Activated T-helper 17 cell treated with anti-CD3 and anti-CD28 coated beads, Interleukin-2, amount 50 U/mL, for 72 hours (primary cell): ENCODE data around the gene POC1A. TPM values are rescaled to one million over a fixed set of nuclear protein-coding genes. Genes with fewer than 3 reads are reported as not detected.

Source experiments
- ATAC-seq: fragments of 150-1000 bp; cut with Tn5 transposase; replicated peaks from 2 replicates; pipeline ENCODE4 v1.10.0; 2021; ENCODE audit warnings: mild to moderate bottlenecking, moderate library complexity
- H3K27ac Mint-ChIP-seq: one replicate; pipeline ENCODE4 v1.8.0; 2022; ENCODE audit warnings: mixed read lengths
- H3K27me3 Mint-ChIP-seq: one replicate; pipeline ENCODE4 v1.8.0; 2022; ENCODE audit warnings: mixed read lengths
- H3K36me3 Mint-ChIP-seq: one replicate; pipeline ENCODE4 v1.8.0; 2022; ENCODE audit warnings: low read depth, mild to moderate bottlenecking, mixed read lengths
- H3K4me1 Mint-ChIP-seq: one replicate; pipeline ENCODE4 v1.8.0; 2022; ENCODE audit warnings: mixed read lengths
- H3K4me3 Mint-ChIP-seq: one replicate; pipeline ENCODE4 v1.8.0; 2022; ENCODE audit warnings: mild to moderate bottlenecking, mixed read lengths
- H3K9me3 Mint-ChIP-seq: one replicate; pipeline ENCODE4 v1.8.0; 2022; ENCODE audit warnings: mixed read lengths
- total RNA-seq, 2 donors: library from RNA; stranded (reverse); gene quantifications; one replicate each; pipeline ENCODE4 v1.2.3, GENCODE V29; 2022

Gene POC1A
- total RNA-seq, 2 donors from 2014 or later, result 19.5 to 28.1 TPM

DNA sequence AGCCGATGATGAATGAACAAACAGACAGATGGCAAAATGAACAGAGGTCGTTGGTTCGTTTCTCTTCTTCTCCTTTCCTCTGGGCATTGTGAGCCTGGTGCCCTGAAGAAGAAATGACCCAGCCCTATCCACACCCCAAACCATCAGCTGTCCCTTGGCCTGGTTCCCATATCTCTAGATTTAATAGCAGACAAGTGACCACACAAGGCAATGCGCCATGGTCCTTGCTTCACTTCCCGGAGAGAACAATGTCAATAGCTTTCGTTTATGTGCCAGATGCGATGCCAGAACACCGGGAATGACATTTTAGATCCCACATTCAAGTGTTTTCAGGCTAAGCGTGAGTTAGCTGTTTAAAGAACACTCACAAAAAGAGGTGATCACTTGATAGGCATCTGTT is 17.7 kb downstream of the POC1A start:
- no peak for ATAC-seq
- H3K27ac Mint-ChIP-seq, result no peak overlapping the region
- no peaks in the 10 kb centered on the region for H3K36me3 Mint-ChIP-seq
- H3K4me3 Mint-ChIP-seq, result no peak overlapping the region
- no peaks in the 10 kb centered on the region for H3K4me1 Mint-ChIP-seq
- H3K27me3 Mint-ChIP-seq, result no peaks in the 10 kb centered on the region
- no peaks in the 10 kb centered on the region for H3K9me3 Mint-ChIP-seq

DNA sequence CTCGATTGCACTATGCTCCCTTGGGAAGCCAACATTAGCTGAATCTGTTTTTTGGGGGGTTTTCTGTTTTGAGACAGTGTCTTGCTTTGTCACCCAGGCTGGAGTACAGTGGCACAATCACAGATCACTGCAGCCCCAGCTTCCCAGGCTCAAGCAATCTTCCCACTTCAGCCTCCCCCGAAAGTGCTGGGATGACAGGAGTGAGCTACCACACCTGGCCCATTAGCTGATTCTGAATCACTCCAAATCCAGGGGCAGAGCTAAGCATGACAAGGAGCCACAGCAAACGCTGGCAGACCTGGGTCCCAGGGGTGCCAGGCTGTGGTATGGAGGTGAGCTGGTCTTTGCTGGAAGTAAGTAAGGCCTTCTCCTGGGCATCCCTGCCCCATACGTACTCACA is 18.9 kb downstream of the POC1A start:
- Mint-ChIP-seq H3K4me3 (no peak overlapping the region), H3K27me3 (no peaks in the 10 kb centered on the region), H3K9me3 (no peaks in the 10 kb centered on the region), H3K36me3 (no peaks in the 10 kb centered on the region), H3K27ac (no peak overlapping the region), H3K4me1 (no peaks in the 10 kb centered on the region)
- no peak for ATAC-seq

DNA sequence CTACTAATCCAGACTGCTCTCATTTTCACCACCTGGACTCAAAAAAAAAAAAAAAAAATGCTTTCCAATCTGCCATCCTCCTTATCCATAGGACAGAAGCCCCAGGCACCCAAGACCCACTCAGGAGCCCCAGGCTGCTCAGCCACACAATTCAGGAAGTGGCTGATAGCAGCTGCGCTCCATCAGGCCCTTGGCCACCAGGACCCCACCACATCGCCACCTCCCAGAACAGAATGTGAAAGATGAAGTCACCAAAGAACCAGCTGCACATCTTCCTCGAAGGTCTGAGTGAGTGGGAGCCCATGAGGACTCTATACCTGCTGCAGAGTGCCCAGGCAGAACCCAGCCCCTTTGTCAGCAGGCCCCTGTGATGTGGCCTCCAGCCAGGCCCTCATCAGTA is 19.5 kb downstream of the POC1A start:
- Mint-ChIP-seq H3K4me1 (no peaks in the 10 kb centered on the region), H3K9me3 (no peaks in the 10 kb centered on the region), H3K27ac (no peak overlapping the region), H3K27me3 (no peaks in the 10 kb centered on the region), H3K4me3 (no peak overlapping the region), H3K36me3 (no peaks in the 10 kb centered on the region)
- ATAC-seq, result no peak

DNA sequence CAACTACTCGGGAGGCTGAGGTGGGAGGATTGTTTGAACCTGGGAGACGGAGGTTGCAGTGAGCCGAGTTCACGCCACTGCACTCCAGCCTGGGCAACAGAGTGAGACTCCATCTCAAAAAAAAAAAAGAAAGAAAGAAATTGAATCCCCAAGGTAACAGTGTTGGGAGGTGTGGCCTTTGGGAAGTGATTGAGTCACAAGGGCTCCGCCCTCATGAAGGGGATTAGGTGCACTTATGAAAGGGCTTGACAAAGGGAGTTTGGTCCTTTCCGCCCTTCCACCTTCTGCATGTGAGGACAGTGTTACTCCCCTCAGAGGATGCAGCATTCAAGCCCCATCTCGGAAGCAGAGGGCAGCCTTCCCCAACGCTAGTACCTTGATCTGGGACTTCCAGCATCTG is 21.3 kb downstream of the POC1A start:
- Mint-ChIP-seq H3K9me3 (no peaks in the 10 kb centered on the region), H3K36me3 (no peaks in the 10 kb centered on the region), H3K27ac (no peak overlapping the region), H3K4me3 (no peak overlapping the region), H3K4me1 (peaks cover 2% of the 10 kb centered on the region), H3K27me3 (no peaks in the 10 kb centered on the region)
- no peak for ATAC-seq

DNA sequence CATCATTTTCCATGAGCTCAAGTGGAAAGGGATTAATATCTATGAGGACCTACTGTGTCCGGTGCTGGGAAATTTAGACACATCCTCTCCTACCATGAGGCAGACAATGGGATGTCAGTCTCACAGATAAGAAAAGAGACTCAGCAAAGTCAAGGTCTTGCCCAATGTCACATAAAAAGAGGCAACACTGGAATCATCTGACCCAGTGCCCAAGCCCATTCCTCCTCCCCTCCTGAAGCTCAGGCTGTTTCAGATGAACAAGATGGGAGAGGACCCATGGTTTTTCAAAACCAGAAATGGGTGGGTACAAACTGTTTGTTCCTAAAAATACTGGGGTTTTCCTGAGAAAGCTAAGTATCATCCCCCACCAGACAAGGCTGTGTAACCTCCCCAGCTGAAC is 22.2 kb downstream of the POC1A start:
- Mint-ChIP-seq H3K9me3 (no peaks in the 10 kb centered on the region), H3K4me1 (peaks cover 5% of the 10 kb centered on the region), H3K4me3 (no peak overlapping the region), H3K36me3 (no peaks in the 10 kb centered on the region), H3K27ac (no peak overlapping the region), H3K27me3 (no peaks in the 10 kb centered on the region)
- ATAC-seq, result no peak

DNA sequence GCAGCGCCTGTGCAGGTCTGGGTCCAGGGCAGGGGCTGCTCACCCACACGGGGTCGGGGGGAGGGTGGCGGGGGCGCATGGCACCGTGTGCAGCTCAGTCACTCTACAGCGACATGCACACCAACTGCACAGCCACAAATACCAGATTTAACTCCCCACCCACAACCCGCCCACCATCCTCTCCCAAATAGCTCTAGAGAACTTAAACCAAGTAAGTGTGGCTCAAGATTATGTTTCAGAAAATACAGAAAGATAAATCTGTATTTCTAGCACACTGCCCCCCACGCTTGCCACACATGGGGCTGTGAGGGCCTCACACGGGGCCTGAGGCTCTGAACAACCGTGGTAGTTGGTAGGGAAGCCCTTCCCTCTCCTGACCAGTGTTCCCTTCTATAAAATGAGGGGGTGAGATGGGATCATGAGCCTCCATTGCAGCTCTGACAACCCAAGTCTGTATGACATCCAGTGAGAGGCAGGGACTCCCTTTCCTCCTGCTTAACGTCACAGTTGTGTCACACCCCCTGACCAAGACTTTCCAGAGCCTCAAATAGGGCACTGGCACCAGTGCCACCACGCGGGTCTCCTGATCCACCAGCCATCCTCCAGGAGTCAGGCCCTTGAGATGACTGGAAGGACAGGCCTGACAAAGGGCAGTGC is 23.1 kb downstream of the POC1A start:
- Mint-ChIP-seq H3K27me3 (no peaks in the 10 kb centered on the region), H3K27ac (no peak overlapping the region), H3K9me3 (no peaks in the 10 kb centered on the region), H3K36me3 (no peaks in the 10 kb centered on the region), H3K4me3 (no peak overlapping the region), H3K4me1 (peaks cover 5% of the 10 kb centered on the region)
- ATAC-seq, result no peak

DNA sequence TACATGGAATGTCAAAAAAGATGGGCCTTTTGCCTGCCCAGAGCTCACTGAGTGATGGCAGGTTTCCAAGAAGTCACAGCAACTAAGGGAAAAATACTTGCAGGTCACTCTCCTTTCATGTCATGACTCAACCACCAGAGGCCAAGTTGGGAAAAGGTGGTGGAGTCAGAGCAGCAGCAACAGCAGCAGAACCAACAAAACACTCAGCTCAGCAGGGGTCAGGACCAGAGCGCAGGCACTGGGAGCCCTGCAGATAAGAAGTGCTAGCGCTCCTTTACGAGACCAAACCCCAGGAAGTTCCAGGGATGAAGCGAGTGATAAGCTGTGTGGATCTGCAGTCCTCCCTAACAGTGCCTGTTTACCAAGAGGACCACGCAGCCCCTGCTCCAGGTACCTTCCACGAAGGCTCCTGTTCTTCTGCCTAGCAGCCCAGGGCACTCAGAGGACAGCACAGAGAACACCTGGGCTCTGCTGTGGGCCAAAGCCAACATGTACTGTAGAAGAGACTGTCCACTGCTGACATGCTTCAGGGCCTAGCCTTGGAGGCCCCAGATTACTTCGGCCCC is 26.0 kb downstream of the POC1A start:
- Mint-ChIP-seq H3K27ac (no peak overlapping the region), H3K4me3 (no peak overlapping the region), H3K9me3 (no peaks in the 10 kb centered on the region), H3K4me1 (peaks cover 5% of the 10 kb centered on the region), H3K27me3 (no peaks in the 10 kb centered on the region), H3K36me3 (no peaks in the 10 kb centered on the region)
- no peak for ATAC-seq

DNA sequence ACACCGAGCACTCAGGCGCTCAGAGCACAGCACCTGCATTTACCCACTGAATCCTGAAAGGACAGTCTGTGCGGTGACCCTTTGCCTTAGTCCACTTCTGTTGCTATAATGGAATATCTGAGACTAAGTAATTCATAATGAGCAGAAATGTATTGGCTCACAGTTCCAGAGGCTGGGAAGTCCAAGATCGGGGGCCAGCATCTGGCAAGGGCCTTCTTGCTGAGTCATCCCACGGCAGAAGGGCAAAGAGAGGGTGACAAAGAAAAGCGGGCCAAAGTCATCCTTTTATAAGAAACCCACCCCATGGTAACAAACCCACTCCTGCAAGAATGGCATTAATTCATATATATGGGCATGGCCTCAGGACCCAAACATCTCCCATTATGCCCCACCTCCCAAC is 27.7 kb downstream of the POC1A start:
- H3K27me3 Mint-ChIP-seq, result no peaks in the 10 kb centered on the region
- no peaks in the 10 kb centered on the region for H3K36me3 Mint-ChIP-seq

DNA sequence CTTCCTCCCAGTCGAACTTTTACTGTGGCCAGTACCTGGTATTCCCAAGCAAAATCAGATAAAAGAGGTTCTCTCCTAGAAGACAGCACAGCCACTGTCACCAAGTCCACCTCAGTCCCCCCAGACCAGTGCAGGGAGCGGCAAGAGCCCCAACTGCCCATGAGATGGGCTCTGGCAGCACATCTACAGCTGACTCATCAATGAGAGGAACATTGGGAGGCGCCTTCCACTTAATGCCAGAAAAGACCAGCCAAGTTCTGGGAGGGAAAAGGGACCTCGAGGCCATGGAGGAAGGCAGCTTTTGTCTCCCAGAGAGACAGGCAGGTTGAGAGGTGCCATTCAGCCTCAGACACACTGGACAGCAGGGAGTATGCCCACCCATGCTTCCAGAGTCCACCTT is 28.2 kb downstream of the POC1A start:
- Mint-ChIP-seq H3K36me3 (no peaks in the 10 kb centered on the region), H3K4me3 (no peak overlapping the region), H3K4me1 (peaks cover 5% of the 10 kb centered on the region), H3K27ac (no peak overlapping the region), H3K9me3 (no peaks in the 10 kb centered on the region), H3K27me3 (no peaks in the 10 kb centered on the region)
- ATAC-seq, result no peak

More for the DNA sequence above, 27.7 kb downstream of the POC1A start:
- Mint-ChIP-seq H3K9me3 (no peaks in the 10 kb centered on the region), H3K27ac (no peak overlapping the region), H3K4me3 (no peak overlapping the region), H3K4me1 (peaks cover 5% of the 10 kb centered on the region)
- ATAC-seq, result no peak

DNA sequence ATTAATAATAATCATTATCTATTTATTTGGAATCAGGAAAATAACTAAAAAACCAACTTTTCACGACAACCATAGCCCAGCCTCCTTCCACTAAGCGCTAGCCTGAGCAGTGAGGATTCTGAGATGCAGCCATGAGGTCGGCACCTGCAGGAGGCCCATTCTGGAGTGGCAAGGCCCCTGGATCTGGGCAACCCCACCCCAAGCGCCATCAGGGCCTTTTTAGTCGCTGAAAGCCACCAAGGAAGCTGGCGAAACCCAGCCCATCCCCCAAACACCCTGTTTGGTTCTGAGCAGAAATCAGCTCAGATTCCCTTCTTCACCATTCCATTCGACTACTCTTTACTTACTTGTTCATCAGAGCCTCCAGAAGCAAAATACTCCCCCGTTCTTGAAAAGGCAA is 29.5 kb downstream of the POC1A start:
- Mint-ChIP-seq H3K27me3 (no peaks in the 10 kb centered on the region), H3K27ac (no peak overlapping the region)

DNA sequence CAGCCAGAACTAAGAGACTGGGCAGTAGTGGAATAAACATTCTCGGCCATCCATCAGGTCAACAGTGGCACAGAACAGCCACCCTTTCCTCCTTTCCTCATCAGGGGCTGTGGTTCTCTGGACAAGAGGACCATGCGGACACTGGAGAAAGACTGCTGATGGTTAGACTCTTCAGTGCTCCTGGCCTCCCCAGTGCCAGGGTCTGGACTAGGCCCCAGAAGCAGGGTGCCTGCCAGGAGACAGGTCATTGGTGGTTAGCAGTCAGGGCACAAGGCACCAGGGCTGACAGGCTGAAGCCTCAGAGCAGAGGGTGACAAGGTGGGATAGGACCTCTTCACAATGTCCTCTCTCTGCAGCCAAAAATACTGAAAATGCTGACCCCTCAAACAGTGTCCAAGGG is 30.1 kb downstream of the POC1A start:
- Mint-ChIP-seq H3K27ac (no peak overlapping the region), H3K4me3 (no peak overlapping the region), H3K27me3 (no peaks in the 10 kb centered on the region), H3K9me3 (no peaks in the 10 kb centered on the region), H3K4me1 (peaks cover 5% of the 10 kb centered on the region), H3K36me3 (no peaks in the 10 kb centered on the region)
- ATAC-seq, result no peak

More for the DNA sequence above, 29.5 kb downstream of the POC1A start:
- ATAC-seq, result no peak
- no peak overlapping the region for H3K4me3 Mint-ChIP-seq
- no peaks in the 10 kb centered on the region for H3K9me3 Mint-ChIP-seq
- H3K4me1 Mint-ChIP-seq, result peaks cover 5% of the 10 kb centered on the region
- H3K36me3 Mint-ChIP-seq, result no peaks in the 10 kb centered on the region

DNA sequence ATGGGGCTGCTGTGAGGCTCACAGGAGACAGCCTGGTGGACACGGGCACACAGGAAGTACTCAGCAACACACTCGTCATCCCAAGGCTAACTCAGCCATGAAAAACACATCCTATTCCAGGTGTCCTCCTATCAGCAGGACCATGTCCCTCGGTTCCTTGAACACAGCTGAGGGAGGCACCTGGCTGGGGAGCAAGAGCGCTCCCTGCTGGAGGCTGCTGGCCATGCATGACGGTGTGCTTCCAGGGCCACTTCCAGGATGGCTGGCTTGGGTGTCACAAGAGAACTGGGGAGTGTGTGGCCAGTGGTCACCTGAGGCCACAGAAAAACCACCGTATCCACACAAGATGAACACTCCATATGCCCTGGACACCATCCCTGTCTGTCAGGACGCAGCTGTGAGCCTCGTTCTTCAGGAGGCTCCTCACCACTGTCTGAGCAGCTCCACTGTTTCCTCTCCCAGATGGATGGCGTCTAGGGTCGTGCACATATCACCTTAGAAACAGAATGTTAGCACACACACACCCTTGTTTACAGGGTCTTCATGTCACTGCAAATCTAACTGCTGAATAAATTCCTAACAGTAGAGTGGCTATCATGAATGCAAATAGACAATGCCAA is 31.0 kb downstream of the POC1A start:
- Mint-ChIP-seq H3K4me1 (peaks cover 5% of the 10 kb centered on the region), H3K4me3 (no peak overlapping the region), H3K27me3 (no peaks in the 10 kb centered on the region), H3K36me3 (no peaks in the 10 kb centered on the region), H3K27ac (no peak overlapping the region), H3K9me3 (no peaks in the 10 kb centered on the region)
- ATAC-seq, result peak; percentile 90

DNA sequence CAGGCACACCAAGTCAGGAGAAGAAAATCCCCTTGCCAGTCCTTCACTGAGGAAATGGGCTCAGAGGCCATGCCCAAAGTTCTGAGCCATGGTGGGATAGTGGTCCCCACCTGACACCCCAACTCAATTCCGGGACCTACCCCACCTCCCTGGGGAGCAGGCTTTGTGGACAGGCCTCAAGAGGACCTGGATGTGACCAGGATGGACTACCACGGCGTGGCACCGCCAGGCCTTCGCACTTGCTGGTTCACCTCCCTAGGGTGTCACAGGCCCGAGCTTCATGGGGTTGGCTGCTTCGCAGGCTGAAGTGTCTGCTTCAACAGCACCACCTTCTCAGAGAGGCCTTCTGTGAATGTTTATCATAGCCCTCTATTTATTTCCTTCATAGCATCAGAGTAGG is 31.7 kb downstream of the POC1A start:
- Mint-ChIP-seq H3K36me3 (no peaks in the 10 kb centered on the region), H3K4me1 (no peaks in the 10 kb centered on the region), H3K9me3 (no peaks in the 10 kb centered on the region), H3K27me3 (no peaks in the 10 kb centered on the region), H3K4me3 (no peak overlapping the region), H3K27ac (peak overlapping the region; percentile 80)
- ATAC-seq, result no peak

DNA sequence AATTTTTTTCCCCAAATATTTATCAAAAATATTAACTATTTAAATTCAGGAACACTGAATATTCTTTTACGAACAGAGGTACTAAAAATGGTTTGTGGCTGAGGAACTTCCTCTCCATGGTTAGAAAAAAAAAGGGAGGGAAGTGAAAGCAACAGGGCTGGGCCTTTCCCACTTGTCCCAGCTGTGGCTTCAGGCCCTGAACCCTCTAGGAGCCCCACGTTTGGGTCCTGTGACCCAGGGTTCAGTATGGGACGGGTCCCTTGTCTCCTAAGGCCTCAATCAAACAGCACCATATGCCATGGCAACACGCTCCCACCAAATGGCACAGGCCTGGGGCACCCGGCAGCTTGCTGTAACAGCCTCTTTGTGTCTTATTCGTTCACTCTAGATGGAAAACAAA is 32.4 kb downstream of the POC1A start:
- Mint-ChIP-seq H3K27me3 (no peaks in the 10 kb centered on the region), H3K4me1 (no peaks in the 10 kb centered on the region), H3K27ac (peak overlapping the region; percentile 80), H3K4me3 (no peak overlapping the region), H3K36me3 (no peaks in the 10 kb centered on the region), H3K9me3 (no peaks in the 10 kb centered on the region)
- no peak for ATAC-seq

DNA sequence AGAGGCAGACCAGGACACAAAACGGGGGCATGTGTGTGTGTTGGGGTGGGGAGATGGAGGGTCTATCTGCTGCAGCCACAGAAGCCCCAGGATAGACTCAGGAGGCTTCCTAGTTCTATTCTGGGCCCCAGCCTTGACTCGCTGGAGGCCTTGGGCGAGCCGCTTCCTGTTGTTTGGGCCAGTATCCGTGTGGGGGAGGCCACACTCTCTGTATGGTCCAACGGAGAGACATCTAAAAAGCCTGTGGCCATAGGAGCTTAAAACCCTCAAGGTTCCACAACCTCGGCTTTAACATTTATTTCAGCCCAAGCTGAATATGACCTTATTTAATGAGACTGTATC is 32.8 kb downstream of the POC1A start:
- peak overlapping the region; percentile 69 for H3K27ac Mint-ChIP-seq
- H3K4me3 Mint-ChIP-seq, result no peak overlapping the region
- ATAC-seq, result no peak
- H3K36me3 Mint-ChIP-seq, result no peaks in the 10 kb centered on the region
- H3K4me1 Mint-ChIP-seq, result no peaks in the 10 kb centered on the region
- no peaks in the 10 kb centered on the region for H3K9me3 Mint-ChIP-seq
- no peaks in the 10 kb centered on the region for H3K27me3 Mint-ChIP-seq
